SK-N-SH (cell line): ENCODE measurements around the gene SPI1. TPM values are rescaled to one million over a fixed set of nuclear protein-coding genes. Genes with fewer than 3 reads are reported as not detected.
A peak's percentile ranks its signal among the peaks of the same experiment; 100 is the strongest.

Experiments
- CTCF ChIA-PET: fragments of 300-600, 350-600 bp; formaldehyde crosslinking; extraction: SDS; loops from one replicate; lab custom pipeline; 2021; lab: Yijun Ruan, JAX
- POLR2A ChIA-PET: fragments of 350-600 bp; sonication (Branson Sonifier 250); formaldehyde crosslinking; extraction: SDS; loops from one replicate; lab custom pipeline; 2020; ENCODE audit warnings: antibody characterized with exemption, inconsistent platforms; lab: Yijun Ruan, JAX
- DNase-seq: peaks from one replicate; pipeline ENCODE4 v3.0.0; 2012
- H2AFZ ChIP-seq: fragments of 200-600 bp; sonication (generic); 2 replicates; pipeline ENCODE4 v1.8.1; 2016; ENCODE audit warnings: antibody characterized with exemption, mild to moderate bottlenecking, low read depth
- H3F3A ChIP-seq: fragments of 200-600 bp; sonication (generic); replicated peaks from 2 replicates; pipeline ENCODE3; 2016; ENCODE audit warnings: antibody characterized with exemption, mild to moderate bottlenecking; ENCODE audit not compliant: insufficient read depth
- H3K27ac ChIP-seq, 2 experiments: fragments of 200-500 bp in 1 of 2; fragments of 200-600 bp in 1 of 2; sonication (Bioruptor generic) in 1 of 2; sonication (generic), shearing (Covaris generic) in 1 of 2; 2 replicates each; pipeline versions ENCODE4 v1.5.1 to v1.6.1; 2014 to 2016; ENCODE audit warnings: low read depth in 2 of 2, inconsistent platforms in 1 of 2, low read length in 1 of 2, mild to moderate bottlenecking in 1 of 2, mixed read lengths in 1 of 2
- H3K27me3 ChIP-seq: fragments of 200-600 bp; sonication (generic), shearing (Covaris generic); 2 replicates; pipeline ENCODE4 v1.6.1; 2016; ENCODE audit warnings: mixed run types; ENCODE audit not compliant: insufficient read depth
- H3K36me3 ChIP-seq, 2 experiments: fragments of 200-500 bp in 1 of 2; fragments of 200-600 bp in 1 of 2; sonication (Bioruptor generic) in 1 of 2; sonication (generic) in 1 of 2; replicated peaks in 1 of 2; 2 replicates each; pipeline versions ENCODE3 to v1.5.1; 2014 to 2016; ENCODE audit warnings: low read length in 1 of 2, mild to moderate bottlenecking in 1 of 2; ENCODE audit not compliant: insufficient read depth in 2 of 2, control insufficient read depth in 1 of 2
- H3K4me1 ChIP-seq, 2 experiments: fragments of 200-500 bp in 1 of 2; fragments of 200-600 bp in 1 of 2; sonication (Bioruptor generic) in 1 of 2; sonication (generic), shearing (Covaris generic) in 1 of 2; 2 replicates each; pipeline versions ENCODE4 v1.5.1 to v1.6.1; 2014 to 2016; ENCODE audit warnings: low read depth in 1 of 2, low read length in 1 of 2, mixed run types in 1 of 2; ENCODE audit not compliant: insufficient read depth in 2 of 2, control insufficient read depth in 1 of 2
- H3K4me2 ChIP-seq: fragments of 200-600 bp; sonication (generic), shearing (Covaris generic); 2 replicates; pipeline ENCODE4 v1.6.1; 2017; ENCODE audit warnings: mixed run types
- H3K4me3 ChIP-seq, 2 experiments: fragments of 200-500 bp in 1 of 2; fragments of 200-600 bp in 1 of 2; sonication (Bioruptor generic) in 1 of 2; sonication (generic), shearing (Covaris generic) in 1 of 2; 2 replicates each; pipeline versions ENCODE4 v1.5.1 to v1.8.1; 2014 to 2016; ENCODE audit warnings: low read depth in 2 of 2, inconsistent platforms in 1 of 2, low read length in 1 of 2, mild to moderate bottlenecking in 1 of 2, mixed read lengths in 1 of 2, moderate library complexity in 1 of 2
- H3K79me2 ChIP-seq: fragments of 200-600 bp; sonication (generic); 2 replicates; pipeline ENCODE4 v1.8.1; 2017; ENCODE audit warnings: mild to moderate bottlenecking; ENCODE audit not compliant: insufficient read depth
- H3K9ac ChIP-seq: fragments of 200-600 bp; sonication (generic); 2 replicates; pipeline ENCODE4 v1.6.1; 2017; ENCODE audit warnings: mixed run types
- H3K9me2 ChIP-seq: fragments of 200-600 bp; sonication (generic); 2 replicates; pipeline ENCODE4 v1.6.1; 2017; ENCODE audit warnings: mixed run types
- H3K9me3 ChIP-seq: fragments of 200-600 bp; sonication (generic); 2 replicates; pipeline ENCODE4 v1.6.1; 2017; ENCODE audit warnings: mixed run types, mild to moderate bottlenecking, moderate library complexity
- H4K20me1 ChIP-seq: fragments of 200-600 bp; sonication (generic); 2 replicates; pipeline ENCODE4 v1.6.1; 2017; ENCODE audit warnings: mild to moderate bottlenecking, mixed run types; ENCODE audit not compliant: insufficient read depth
- CTCF ChIP-seq: fragments of 200-600 bp; sonication (generic); IDR thresholded peaks from 2 replicates; pipeline ENCODE4 v1.6.1; 2017; ENCODE audit warnings: antibody characterized with exemption, mild to moderate bottlenecking, moderate library complexity
- FOXJ3 ChIP-seq: sonication (generic); formaldehyde crosslinking; IDR thresholded peaks from 2 replicates; pipeline ENCODE4 v1.5.1; 2020; ENCODE audit warnings: mild to moderate bottlenecking, missing genetic modification reagents
- FOXM1 ChIP-seq: IDR thresholded peaks from 2 replicates; pipeline ENCODE4 v1.4.0; 2012; ENCODE audit warnings: low read depth, mild to moderate bottlenecking
- JUND ChIP-seq: IDR thresholded peaks from 2 replicates; pipeline ENCODE4 v1.4.0; 2012
- MXI1 ChIP-seq: IDR thresholded peaks from 2 replicates; pipeline ENCODE4 v1.6.1; 2012; ENCODE audit warnings: mild to moderate bottlenecking, low read depth, low read length, improper control_type of control experiment
- NFIC ChIP-seq: IDR thresholded peaks from 2 replicates; pipeline ENCODE4 v1.4.0; 2012; ENCODE audit warnings: borderline replicate concordance
- NRF1 ChIP-seq: IDR thresholded peaks from 2 replicates; pipeline ENCODE4 v1.6.1; 2012; ENCODE audit warnings: low read depth, mild to moderate bottlenecking, low read length
- PBX3 ChIP-seq: IDR thresholded peaks from 2 replicates; pipeline ENCODE4; 2012
- POLR2AphosphoS5 ChIP-seq: IDR thresholded peaks from 2 replicates; pipeline ENCODE4 v1.6.1; 2012; ENCODE audit warnings: low read depth, low read length
- RAD21 ChIP-seq: IDR thresholded peaks from 2 replicates; pipeline ENCODE4 v1.6.1; 2012; ENCODE audit warnings: mild to moderate bottlenecking, low read length
- RCOR1 ChIP-seq: fragments of 150-350 bp; IDR thresholded peaks from 2 replicates; pipeline ENCODE4 v1.6.1; 2017; ENCODE audit warnings: antibody characterized with exemption, low read length
- REST ChIP-seq: IDR thresholded peaks from 2 replicates; pipeline ENCODE4 v1.6.1; 2012; ENCODE audit warnings: mild to moderate bottlenecking, low read depth, low read length, moderate library complexity
- SIN3A ChIP-seq: IDR thresholded peaks from 2 replicates; pipeline ENCODE4 v1.6.1; 2012; ENCODE audit warnings: low read depth, mild to moderate bottlenecking, low read length, moderate library complexity, borderline replicate concordance
- SMC3 ChIP-seq: IDR thresholded peaks from 2 replicates; pipeline ENCODE4 v1.6.1; 2012; ENCODE audit warnings: low read depth, low read length, improper control_type of control experiment
- ZBTB33 ChIP-seq: IDR thresholded peaks from 2 replicates; pipeline ENCODE4 v1.4.0; 2012; ENCODE audit warnings: low read depth, borderline replicate concordance
- WGBS: methylation state at CpG from one replicate; pipeline ENCODE4 v1.1.6; 2017; ENCODE audit warnings: low lambda C conversion rate; 5-methylcytosine and 5-hydroxymethylcytosine counted together
- polyA plus RNA-seq, 3 experiments: library from polyadenylated mRNA; depleted of rRNA; stranded (reverse); fragments of >200 nt; gene quantifications; 2 replicates each; pipeline ENCODE4 v1.2.3, GENCODE V29; 2012
- TF ChIP-seq, protein P1 (sequence below): IDR thresholded peaks from 2 replicates; pipeline ENCODE4 v1.4.0; 2012; ENCODE audit warnings: low read depth

SPI1 gene
- polyA plus RNA-seq, 1 of the 3 experiments (the other 2 are of a cell fraction), result not detected

- Histone ChIP-seq H3K9ac (no peak overlapping the region), H3K36me3 (no peaks in the 10 kb centered on the region), H3K9me2 (no peaks in the 10 kb centered on the region), H3K27me3 (no peaks in the 10 kb centered on the region)
- CTCF ChIA-PET, result interaction anchor here (0.6 to 3.6 kb wide), 68 partner anchors 10 to 636 kb away, joined by 3 to 29 read pairs (median 4); partner anchors contain the start of genes ACP2, ARFGAP2, MADD and NR1H3
- 51% methylated on average over 14 of the region's 47 CpGs for WGBS
- TF ChIP-seq RAD21 (peak; percentile 97), MXI1 (0 out of 2 replicates have a peak, but pooled peaks have one; percentile 28), SMC3 (peak; percentile 95), CTCF (peak; percentile 96), PBX3 (no peak), SIN3A (peak; percentile 48; the same call in 1 of the 2 replicates), ZBTB33 (no peak)
- TF ChIP-seq, all 33 proteins: peak for 5
- POLR2A ChIA-PET, result no interaction called here
- Histone ChIP-seq H3K4me1 (peaks cover 0 to 10% of the 10 kb centered on the region in 2 experiments; a peak in 1 of 4 replicates), H3K4me2 (peak overlapping the region; percentile 46), H4K20me1 (no peaks in the 10 kb centered on the region), H3K27ac (no peak overlapping the region), H3F3A (peaks cover 5% of the 10 kb centered on the region), H3K9me3 (no peaks in the 10 kb centered on the region), H2AFZ (peak overlapping the region; percentile 53; the same call in 1 of the 2 replicates), H3K4me3 (peak overlapping the region; percentile 28 to 65), H3K79me2 (no peaks in the 10 kb centered on the region)
- peak; percentile 93 for DNase-seq
These were observed 22.8 kb downstream of the SPI1 start for GRCh38 chr11:47355283-47356128.

DNA sequence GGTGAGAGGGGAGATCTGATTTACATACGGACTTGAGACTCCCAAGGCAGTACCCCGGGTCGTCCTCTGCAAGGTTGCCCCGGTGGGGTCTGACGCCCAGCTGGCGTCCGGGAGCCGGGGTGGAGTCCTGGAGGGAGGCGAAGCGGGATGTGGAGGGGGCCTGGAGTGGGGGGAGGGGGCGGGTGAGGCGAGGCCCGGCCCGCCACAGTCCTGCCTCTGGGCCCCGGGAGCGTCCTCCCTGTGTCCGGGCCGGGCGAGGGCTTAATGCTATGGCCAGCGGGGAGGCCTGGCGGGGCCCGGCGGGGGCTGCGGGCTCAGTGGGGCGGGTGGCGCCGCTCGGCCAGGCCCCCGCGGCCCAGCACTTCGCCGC lies 23.4 kb downstream of the SPI1 start:
- POLR2A ChIA-PET, result no interaction called here
- DNase-seq, result no peak
- no peak overlapping the region for H3K27ac ChIP-seq
- H3K79me2 ChIP-seq, result no peaks in the 10 kb centered on the region
- H3K9ac ChIP-seq, result no peak overlapping the region
- no peaks in the 10 kb centered on the region for H3K9me2 ChIP-seq
- H3K36me3 ChIP-seq, result no peaks in the 10 kb centered on the region
- H3K4me3 ChIP-seq, result peak overlapping the region in 1 of 2 experiments; percentile 65; a peak in 1 of 4 replicates
- H2AFZ ChIP-seq, result peak overlapping the region; percentile 46; the same call in 1 of the 2 replicates
- H4K20me1 ChIP-seq, result no peaks in the 10 kb centered on the region
- H3F3A ChIP-seq, result peaks cover 5% of the 10 kb centered on the region
- CTCF ChIA-PET, result interaction anchor here (0.6 to 3.6 kb wide), 69 partner anchors 10 to 635 kb away, joined by 3 to 29 read pairs (median 4); partner anchors contain the start of genes ACP2, ARFGAP2, MADD and NR1H3
- H3K9me3 ChIP-seq, result no peaks in the 10 kb centered on the region
- WGBS, result 80% methylated on average over 7 of the region's 32 CpGs
- H3K27me3 ChIP-seq, result no peaks in the 10 kb centered on the region
- H3K4me2 ChIP-seq, result peak overlapping the region; percentile 46; the same call in 1 of the 2 replicates
- H3K4me1 ChIP-seq, result peaks cover 0 to 10% of the 10 kb centered on the region in 2 experiments; a peak in 1 of 4 replicates
- TF ChIP-seq POLR2AphosphoS5 (no peak), SIN3A (no peak), FOXJ3 (no peak), RCOR1 (no peak), FOXM1 (no peak), NFIC (no peak), REST (no peak), NRF1 (no peak), JUND (no peak)
- TF ChIP-seq, protein P1, sequence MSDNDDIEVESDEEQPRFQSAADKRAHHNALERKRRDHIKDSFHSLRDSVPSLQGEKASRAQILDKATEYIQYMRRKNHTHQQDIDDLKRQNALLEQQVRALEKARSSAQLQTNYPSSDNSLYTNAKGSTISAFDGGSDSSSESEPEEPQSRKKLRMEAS, result no peak
